GM21360 (cell line): ENCODE data around the gene PSMB5.
A peak's percentile ranks its signal among the peaks of the same experiment; 100 is the strongest.

Experiments used
- ATAC-seq: cut with Tn5 transposase; IDR thresholded peaks from one replicate; pipeline ENCODE4 v1.9.1; 2021; ENCODE audit warnings: mild to moderate bottlenecking, moderate library complexity; ENCODE audit not compliant: unreplicated experiment

Gene PSMB5

GRCh38 chr14:23045419-23046357 is 11.0 kb upstream of the PSMB5 start:
- ATAC-seq = no peak

- ATAC-seq = no peak
Measured at GRCh38 chr14:23044840-23045239, 10.1 kb upstream of the PSMB5 start.

DNA sequence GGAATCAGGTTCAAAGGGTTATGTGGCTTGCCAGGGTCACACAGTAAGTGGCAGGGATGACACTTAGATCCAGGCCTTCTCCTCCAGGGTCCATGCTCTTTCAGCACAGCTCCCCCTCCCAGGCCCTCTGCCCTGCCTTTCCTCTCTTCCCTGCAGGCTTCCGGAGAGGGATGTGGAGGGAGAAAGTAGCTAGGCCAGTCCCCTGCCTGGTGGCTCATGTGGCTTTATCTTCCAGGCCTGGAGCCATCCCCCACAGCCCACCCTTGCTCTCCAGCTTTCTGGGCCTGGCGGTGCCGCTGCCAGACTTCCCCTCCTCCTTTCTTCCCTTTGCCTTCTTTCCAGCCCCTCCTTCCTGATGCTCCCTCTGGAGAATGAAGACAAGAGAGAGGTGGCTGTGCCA is 9.1 kb upstream of the PSMB5 start:
- ATAC-seq = no peak

GRCh38 chr14:23043145-23043544 is 8.4 kb upstream of the PSMB5 start:
- no peak for ATAC-seq

GRCh38 chr14:23042162-23042965 is 7.7 kb upstream of the PSMB5 start, which contains the start of gene PSMB11:
Gene PSMB11, plus strand, starts transcription at chr14:23042212. Its CDS starts 14 bp downstream, at chr14:23042226.
- no peak for ATAC-seq

- ATAC-seq = no peak
Measured at GRCh38 chr14:23041729-23042128, 7.0 kb upstream of the PSMB5 start.

- ATAC-seq = no peak
Measured at GRCh38 chr14:23040100-23040499, 5.4 kb upstream of the PSMB5 start.

DNA sequence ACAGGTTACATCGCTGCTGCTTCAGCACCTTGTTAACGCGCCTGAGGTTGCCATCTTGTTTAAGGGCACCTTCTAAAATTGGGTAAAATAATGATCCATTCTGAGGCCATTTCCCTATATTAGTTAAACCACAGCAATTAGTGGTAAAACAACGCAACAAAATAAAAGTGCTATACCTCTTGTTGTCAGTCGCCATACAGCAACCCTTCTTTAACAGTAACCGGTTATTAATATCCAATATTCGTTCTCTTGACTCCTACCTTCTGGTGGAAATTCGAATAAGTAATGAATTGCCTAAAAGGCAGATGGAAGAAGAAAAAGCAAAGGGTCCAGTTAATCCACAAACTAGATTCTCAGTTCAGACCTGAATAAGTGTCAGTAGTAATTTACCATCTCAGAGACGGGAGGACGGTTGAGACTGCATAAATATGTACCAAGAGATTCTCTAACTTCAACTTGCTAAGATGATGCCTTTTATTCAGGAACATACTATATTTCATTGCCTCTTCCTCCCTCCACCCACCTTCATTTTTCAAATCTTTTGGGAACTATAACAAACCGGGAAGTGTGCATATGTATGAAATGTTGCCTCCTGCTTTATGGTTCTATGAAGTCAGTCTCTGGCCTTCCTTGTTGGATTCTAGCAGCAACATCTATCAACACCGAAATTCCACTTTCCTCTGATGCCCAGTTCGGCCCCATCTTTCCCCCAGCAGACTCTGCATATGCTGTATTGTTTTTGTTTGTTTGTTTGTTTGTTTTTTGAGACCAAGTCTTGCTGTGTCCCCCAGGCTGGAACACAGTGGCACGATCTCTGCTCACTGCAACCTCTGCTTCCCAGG is 824 bp upstream of the PSMB5 start:
- ATAC-seq = no peak

DNA sequence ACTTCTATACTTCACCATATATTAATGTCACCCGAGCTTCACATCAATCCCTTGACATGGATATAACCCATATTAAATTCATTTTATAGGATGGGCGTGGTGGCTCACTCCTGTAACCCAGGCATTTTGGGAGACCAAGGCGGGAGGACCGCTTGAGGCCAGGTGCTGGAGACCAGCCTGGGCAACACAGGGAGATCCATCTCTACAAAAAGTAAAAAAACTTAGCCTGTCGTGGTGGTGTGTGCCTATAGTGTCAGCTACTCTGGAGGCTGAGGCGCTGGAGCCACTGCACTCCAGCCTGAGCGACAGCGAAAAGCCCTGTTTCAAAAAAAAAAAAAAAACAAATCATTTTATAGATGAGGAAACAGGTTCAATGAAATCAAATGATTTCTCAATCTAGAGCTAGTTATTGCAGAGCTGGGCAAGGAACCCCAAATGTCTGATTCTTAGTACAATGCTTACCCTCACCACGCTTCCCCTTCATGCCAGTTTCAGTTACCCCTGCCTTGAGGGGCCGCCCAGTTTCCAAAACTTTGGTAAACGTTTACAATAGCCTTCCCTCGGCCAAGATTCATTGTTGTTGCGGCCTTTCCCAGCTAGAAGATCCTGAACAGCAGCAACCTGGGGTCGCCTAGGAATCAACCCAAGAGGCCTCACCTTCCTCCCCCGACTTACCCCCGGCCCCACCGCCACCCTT is 751 bp downstream of the PSMB5 start:
- ATAC-seq = peak; percentile 14

- no peak for ATAC-seq
Measured at GRCh38 chr14:23033251-23033727, 1.4 kb downstream of the PSMB5 start.

- no peak for ATAC-seq
Measured at GRCh38 chr14:23030936-23031335, 3.8 kb downstream of the PSMB5 start.

GRCh38 chr14:23028799-23029198 is 5.9 kb downstream of the PSMB5 start:
- no peak for ATAC-seq

DNA sequence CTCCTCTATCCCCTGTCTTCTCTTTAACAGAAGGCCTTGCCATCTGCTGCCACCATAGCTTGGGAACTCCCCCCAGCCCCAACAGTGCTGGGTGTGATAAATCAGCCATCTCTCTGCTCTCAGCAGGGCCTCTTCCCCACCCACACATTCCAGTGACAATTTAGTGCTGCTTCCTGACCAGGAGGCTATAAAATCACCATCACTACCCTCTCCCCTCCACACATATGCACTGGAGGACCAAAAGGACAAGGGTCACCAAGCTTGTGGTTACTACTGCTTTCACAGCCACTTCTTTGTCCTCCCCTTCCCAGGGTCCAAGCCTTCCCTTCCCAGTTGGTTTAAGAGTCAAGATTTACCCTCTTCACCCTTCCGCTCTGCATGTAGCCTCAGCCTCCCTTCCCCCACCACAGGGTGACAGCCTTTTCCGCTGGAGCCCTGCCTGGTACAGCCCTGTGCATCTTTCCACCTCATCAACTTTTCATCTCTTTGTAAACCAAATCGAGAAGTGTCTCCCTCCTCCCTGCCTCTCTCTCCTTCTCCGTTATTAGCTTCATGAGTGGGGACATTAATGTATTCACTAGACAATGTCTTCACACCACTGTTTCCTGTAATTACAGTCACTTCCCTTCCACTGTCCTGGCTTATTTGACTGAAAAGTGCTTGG is 9.4 kb downstream of the PSMB5 start:
- no peak for ATAC-seq

DNA sequence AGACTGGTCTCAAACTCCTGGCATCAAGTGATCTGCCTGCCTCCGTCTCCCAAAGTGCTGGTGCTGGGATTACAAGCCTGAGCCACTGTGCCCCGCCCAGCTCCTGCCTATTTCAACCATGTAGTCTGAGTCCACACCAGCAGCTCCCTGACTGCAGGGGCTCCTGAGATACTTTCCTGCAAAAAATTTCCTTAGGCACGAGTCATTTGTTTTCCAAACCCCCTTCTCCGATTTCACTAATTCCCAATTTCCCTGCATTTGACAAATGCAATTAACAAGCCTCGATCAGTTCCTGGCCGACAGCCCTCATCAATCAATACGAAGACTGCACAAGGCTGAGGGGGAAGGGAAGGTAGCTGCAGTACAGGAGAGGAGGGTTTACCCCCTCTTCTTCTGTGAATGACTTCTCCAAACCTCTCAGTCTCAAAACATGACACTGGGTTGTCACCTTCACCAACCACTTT is 10.1 kb downstream of the PSMB5 start:
- ATAC-seq = no peak

DNA sequence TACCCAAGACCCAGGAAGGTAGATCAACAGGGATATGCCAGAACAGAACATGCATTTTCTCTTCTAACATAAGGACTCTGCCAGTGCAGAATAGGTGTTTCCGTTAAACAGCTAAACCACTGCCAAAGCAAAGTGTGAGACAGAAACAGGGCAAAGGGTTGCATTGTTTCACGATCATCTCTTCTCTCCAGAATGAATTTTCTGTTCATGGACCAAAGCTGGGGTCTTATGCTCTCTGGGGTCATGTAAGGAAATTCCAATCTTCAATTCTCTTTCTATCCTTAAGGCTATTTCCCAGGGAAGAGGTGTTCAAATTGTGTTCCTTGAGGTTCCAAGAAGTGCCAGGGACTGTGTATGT is 10.9 kb downstream of the PSMB5 start:
- no peak for ATAC-seq

DNA sequence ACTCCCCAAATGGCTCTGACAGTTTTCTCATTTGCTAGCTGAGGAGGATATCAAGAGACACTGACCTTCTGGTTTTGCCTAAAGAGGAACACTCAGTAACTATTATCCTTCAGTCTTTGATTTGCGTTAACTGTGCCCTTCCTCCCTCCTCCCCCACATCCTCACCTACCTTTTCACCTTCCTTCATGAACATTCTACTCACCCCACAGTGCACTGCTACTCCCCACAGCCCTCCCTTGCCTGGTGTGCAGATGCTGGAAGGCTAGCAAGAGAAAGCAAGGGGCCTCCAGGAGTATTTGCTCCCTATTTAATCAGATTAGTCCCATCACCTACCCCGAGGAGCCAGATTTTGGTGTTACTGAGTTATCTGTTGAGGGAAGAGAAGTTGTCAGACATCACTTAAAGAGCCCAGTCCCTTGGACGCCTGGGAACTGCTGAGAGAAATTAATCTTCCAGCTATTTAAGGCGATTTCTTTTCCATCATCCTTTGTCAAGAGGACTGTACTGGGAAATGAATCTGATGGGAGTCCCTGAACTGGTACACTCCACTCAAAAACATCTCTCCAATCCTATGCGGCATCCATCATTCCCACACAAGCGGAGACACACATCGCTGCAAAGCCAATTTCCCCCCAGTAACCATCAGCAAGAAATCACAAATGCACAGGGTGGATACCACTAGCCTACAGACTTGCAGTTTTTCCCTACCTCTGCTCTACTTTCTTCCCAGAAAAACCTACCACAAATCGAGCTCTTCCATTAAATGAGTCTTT is 11.5 kb downstream of the PSMB5 start:
- no peak for ATAC-seq

- ATAC-seq = no peak
Measured at GRCh38 chr14:23021889-23022442, 12.7 kb downstream of the PSMB5 start.

DNA sequence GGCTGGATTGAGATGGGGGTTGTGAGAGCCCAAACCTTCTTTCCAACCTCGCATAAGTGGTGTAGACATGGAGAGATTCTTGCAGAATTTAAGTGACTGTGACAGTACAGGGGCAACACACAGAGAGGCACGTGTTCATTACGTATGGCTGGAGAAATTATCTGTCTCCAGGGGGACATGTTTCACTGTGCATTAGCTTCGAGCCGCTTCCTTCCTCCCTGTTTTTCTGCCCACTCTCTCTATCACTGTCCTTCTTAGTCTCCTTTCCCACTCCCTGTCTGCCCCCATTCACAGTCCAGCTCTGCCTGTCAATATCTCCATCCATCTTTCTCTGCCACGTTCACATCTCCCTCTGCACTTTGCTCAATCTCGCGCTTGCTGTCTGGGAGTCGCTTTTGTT is 13.3 kb downstream of the PSMB5 start:
- ATAC-seq = no peak
